Stimulated activated CD8-positive, alpha-beta memory T cell treated with anti-CD3 and anti-CD28 coated beads, Interleukin-7, amount 100 ng/mL, for 1 hour (primary cell): ENCODE measurements around the gene PGBD4.

Source experiments
- DNase-seq, 2 donors: peaks; one replicate each; pipeline ENCODE4 v3.0.0-alpha.2; 2020; ENCODE audit warnings: low read depth in 2 of 2

Gene PGBD4

DNA sequence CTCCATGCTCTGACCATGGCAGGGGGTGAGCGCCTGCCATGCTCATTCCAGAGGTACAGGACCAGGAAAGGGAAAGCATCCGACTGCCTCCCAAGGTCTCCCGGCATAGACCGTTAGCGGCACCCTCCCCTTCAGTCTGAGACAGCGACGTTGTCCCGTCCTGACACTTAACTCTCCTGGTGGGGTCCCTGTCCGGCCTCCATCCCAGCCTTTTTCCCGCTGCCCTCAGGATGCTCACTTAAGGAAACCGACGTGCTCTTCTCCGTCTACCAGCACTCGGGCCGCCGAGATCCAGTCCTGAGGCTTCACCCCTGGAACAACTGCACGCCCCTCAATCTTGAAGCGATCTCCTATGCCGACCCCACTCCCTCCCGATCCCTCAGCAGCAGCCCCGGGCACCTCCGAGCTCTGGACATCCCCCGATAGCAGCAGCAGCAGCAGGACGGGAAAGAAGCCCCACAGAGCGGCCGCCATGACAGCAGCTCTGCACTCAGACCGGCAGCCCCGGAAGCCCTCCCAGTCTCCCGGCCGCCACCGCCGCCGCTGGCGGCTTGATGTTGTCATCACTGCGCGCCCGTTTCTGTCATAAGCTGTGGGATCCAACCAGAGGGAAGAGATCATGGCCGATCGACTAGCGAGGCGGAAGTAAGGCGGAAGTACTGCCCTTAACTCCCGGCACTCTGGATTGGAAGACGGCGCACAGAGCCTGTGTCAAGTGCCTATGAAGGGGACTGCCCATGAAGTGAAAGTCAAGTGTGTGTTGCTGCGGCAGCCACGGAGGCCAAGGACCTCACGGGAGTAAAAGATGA is at the start of gene PGBD4, which contains the start of gene EMC7:
TSS of gene PGBD4 (plus strand) at position 718 of the 809 bp plus-strand sequence. CDS start 449 bp downstream, outside the sequence.
TSS of gene EMC7 (minus strand) at position 497 of the 809 bp plus-strand sequence. CDS start at position 474, 23 bp downstream.
- DNase-seq, result peak; percentile 99 to 100

- no peak for DNase-seq
Measured at GRCh38 chr15:34054081-34054707, 47.7 kb upstream of the PGBD4 start.

DNA sequence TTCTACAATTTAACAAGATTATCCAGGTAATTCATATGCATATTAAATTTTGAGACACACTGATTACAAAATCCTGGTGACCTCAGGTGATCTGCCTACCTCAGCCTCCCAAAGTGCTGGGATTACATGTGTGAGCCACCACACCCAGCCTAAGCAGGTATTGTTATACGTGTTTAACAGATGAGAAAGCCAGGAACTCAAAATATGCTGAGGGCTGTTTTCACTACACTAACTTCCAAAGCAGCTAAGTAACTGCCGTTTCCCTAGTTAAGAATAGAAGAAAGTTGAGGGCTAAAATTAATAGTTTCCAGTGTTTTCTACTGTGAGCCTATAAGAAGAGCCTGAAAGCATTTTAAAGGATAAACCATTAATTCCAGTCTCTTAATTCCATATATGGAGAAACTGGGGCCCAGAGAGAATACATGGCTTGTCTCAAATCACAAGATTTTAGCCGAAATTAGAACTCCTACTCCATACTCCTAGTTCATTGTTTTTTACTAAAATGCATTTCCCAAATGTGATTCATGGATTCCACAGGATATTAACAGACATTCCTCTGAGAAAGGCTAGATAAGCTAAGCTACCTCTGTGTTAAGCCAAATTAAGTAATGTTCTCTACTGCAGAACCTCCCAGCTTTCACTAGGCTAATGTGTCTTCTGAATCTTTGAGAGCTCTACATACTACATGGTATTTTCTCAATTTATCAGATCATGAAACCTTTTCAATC is 45.9 kb upstream of the PGBD4 start:
- DNase-seq, result no peak

GRCh38 chr15:34056911-34057310 is 45.0 kb upstream of the PGBD4 start:
- DNase-seq, result no peak

DNA sequence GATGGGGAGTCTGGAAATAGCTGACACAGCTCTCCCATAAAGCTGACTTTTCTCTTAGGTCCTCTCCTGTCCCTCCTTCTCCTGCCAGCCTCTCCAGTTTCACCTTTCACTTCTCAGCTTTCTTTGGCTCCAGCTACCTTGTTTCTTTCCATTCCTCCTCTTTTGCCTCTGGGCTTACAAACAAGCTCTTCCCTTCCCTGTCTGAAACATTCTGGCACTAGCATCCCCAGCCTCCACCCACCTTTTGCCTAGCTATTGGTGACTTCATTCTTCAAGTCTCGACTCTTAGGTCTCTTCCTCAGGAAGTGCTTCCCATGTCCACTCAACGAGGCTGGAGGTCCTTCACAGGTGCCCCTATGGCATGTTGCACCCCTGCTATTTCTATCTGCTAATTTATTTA is 42.4 kb upstream of the PGBD4 start:
- DNase-seq, result no peak

DNA sequence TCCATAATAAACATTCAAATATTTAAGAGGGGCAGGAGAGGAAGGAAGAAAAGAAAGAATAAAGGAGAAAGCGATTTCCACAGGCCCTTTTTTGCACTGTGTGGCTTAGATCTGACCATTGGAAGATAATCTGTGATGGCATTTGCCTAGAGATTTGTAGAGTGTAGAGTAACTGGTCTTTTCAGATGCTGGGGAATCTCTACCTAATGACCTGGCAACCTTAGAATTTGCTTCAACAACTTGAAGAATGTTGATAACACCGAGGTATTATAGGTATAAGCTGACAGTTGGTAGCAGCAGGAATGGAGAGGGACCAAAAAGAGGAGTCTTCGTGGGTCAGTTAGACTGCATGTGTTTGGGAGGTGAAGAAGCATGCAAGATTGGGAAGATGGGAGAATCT is 41.9 kb upstream of the PGBD4 start:
- no peak for DNase-seq

DNA sequence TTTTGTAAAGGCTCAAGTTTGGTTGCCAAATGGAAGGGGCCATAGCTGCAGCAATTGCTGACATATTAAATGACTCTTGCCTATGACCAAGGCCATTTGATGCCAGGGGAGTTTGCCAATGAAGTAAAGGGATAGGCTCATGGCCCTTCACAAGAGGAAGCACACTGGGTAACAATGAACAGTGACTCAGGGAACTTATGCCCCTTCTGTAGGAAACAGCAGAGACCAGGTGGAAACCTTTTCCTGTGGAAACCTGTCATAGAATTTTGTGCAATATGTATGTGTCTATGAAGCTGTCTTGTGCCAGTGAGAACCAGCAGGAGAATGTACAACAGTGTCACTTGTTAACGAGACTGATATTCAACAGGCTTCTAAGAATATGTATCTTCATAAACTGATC is 37.4 kb upstream of the PGBD4 start:
- no peak for DNase-seq

- DNase-seq, result no peak
Measured at GRCh38 chr15:34065261-34065660, 36.6 kb upstream of the PGBD4 start.

- DNase-seq, result no peak
Measured at GRCh38 chr15:34065941-34066340, 35.9 kb upstream of the PGBD4 start.

DNA sequence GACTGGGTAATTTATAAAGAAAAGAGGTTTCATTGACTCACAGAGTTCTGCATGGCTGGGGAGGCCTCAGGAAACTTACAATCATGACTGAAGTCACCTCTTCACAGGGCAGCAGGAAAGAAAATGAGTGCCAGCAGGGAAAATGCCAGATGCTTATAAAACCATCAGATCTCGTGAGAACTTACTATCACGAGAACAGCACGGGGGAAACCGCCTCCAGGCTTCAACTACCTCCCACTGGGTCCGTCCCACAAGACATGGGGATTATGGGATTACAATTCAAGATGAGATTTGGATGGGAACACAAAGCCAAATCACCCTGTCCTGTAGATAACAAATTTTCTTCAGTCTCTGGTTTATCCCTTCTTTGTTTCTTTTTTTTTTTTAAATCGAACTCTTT is 31.9 kb upstream of the PGBD4 start:
- DNase-seq, result no peak

GRCh38 chr15:34076785-34077184 is 25.1 kb upstream of the PGBD4 start:
- no peak for DNase-seq

- no peak for DNase-seq
Measured at GRCh38 chr15:34078900-34079299, 23.0 kb upstream of the PGBD4 start.

DNA sequence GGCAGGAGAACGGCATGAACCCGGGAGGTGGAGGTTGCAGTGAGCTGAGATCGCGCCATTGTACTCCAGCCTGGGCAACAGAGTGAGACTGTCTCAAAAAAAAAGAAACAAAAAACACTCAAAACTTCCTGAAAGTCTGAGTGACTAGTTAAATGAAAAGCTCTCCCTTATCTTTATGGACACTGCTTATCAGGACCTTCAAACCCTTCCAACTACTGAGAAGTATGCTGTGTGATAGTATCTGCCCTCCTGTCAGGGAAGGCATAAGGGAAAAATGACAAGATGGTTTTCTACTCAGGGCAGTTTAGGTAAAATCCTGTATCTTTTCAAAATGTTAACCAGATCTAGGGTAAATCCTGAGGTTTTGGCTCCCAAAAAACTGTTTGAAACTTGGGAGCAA is 22.0 kb upstream of the PGBD4 start:
- no peak for DNase-seq

- DNase-seq, result no peak
Measured at GRCh38 chr15:34084086-34084485, 17.8 kb upstream of the PGBD4 start.

DNA sequence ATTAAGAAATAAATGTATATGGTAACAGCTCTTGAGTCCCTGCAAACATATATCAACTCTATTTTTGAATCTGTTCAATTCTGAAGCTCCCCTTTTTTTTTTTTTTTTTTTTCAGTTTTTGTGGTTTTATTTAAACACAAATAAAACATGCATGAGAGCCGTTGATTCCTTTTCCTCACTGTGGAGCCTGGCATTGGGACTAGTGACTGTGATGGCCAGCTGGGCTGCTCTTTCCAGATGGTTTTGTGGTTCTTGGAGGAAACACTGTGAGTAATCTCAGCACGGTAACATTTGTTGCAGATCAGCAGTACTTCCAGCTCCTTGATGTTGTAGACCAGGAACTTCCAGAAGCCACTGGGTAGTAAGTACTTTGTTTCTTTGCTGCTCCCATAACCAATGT is 16.1 kb upstream of the PGBD4 start:
- DNase-seq, result no peak

DNA sequence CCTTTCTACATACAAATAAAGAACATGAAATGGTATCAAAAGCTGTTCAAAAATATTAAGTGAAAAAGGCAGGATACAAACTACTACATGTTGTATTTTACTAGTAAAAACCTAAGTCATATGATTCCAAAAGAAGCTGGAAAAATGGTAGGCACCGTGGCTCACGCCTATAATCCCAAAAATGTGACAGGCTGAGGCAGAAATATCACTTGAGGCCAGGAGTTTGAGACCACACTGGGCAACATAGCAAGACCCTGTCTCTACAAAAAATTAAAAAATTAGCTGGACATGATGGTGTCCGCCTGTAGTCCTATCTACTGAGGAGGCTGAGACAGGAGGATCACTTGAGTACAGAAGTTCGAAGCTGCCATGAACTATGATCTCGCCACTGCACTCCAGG is 2.0 kb upstream of the PGBD4 start:
- DNase-seq, result no peak

DNA sequence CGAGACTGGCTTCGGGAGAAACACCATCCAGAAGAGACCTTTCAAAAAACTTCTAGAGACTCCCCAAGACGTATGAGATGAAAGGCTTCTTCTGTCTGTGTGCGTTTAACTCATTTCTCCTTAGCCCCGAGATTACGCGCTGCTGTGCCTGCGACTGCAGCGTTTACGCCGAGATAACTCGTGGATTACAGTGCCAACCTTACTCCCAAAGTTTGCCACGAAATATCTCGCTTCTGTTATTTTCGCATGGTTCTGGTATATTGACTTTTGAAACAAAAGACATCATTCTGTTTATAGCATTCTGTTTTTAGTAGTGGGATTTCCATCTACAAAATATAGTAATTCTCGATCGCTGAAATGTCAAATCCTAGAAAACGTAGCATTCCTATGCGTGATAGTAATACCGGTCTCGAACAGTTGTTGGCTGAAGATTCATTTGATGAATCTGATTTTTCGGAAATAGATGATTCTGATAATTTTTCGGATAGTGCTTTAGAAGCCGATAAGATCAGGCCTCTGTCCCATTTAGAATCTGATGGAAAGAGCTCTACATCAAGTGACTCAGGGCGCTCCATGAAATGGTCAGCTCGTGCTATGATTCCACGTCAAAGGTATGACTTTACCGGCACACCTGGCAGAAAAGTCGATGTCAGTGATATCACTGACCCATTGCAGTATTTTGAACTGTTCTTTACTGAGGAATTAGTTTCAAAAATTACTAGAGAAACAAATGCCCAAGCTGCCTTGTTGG is 467 bp downstream of the PGBD4 start:
- no peak for DNase-seq

DNA sequence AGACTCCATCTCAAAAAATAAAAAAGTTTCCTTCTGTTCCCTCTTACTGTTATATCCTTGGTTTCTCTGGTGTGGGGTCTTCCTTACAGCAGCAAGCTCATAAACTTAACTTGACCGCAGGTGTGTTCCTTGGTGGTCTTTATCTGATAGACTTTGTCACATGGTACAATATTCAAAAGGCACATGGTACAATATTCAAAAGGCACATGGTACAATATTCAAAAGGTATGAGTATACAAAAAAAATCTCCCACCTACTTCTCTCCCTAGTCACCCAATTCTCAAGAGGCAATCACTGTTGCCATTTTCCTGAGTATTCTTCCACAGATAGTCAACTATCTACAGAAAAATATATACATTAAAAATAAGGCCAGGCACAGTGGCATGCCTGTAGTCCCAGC is 4.5 kb downstream of the PGBD4 start:
- no peak for DNase-seq

- no peak for DNase-seq
Measured at GRCh38 chr15:34107315-34107714, 5.4 kb downstream of the PGBD4 start.

GRCh38 chr15:34109797-34110663 is 8.1 kb downstream of the PGBD4 start:
- no peak for DNase-seq

DNA sequence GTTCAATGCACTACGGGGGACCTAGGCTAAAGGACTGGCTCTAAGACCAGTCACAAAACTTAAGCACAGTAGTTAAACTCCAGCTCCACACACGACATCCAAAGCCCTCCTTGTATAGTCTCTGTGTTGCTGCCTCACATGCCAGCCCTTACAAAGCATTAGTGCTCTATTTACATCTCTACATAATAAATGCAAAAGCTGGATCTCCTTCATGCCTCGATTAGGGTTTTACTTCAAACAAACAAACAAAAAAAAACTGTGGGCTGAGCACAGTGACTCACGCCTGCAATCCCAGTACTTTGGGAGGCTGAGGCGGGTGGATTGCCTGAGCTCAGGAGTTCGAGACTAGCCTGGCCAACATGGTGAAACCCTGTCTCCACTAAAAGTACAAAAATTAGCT is 9.6 kb downstream of the PGBD4 start:
- no peak for DNase-seq
